ENCODE measurements around the gene HOXD3. TPM values are rescaled to one million over a fixed set of nuclear protein-coding genes. Genes with fewer than 3 reads are reported as not detected.

The HOXD3 gene
- total RNA-seq, 2 experiments from 2014 or later: not detected

DNA sequence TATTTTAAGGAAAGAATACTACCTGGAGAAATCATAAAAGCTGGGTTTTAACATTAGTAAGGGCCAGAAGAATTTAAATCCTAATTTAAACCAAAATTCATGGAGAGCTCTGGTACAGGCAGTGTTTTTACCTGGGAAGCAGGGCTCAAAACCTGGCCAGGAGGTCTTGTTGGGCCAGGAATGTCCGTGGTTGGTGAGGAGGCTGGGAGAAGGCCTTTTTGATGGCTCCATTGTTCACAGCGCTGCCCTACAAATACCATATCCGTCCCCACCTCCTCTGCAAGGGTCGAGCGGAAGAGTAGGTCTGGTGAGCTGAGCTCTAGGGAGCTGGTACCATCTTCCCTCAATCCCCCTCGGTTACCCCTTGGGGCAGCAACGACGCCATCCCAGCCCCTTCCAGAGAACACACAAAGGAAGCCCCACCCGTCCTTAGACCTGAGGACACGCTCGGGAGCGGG is 20.5 kb downstream of the HOXD3 start:
- Histone ChIP-seq H3K9me3 (ENCODE audit: low read length) (no peaks in the 10 kb centered on the region), H4K20me1 (ENCODE audit: insufficient read depth, low read length) (no peaks in the 10 kb centered on the region), H3K79me2 (ENCODE audit: insufficient read depth, low read depth, low read length) (no peaks in the 10 kb centered on the region), H3K4me1 (ENCODE audit: insufficient read depth, low read length, poor library complexity, severe bottlenecking) (no peaks in the 10 kb centered on the region), H3K9me2 (ENCODE audit: insufficient read depth, low read length) (no peaks in the 10 kb centered on the region), H2AFZ (ENCODE audit: low read length) (no peak overlapping the region), H3K4me3 (ENCODE audit: low read depth, low read length, poor library complexity, severe bottlenecking) (no peak overlapping the region), H3K27ac (ENCODE audit: low read depth, low read length, poor library complexity, severe bottlenecking) (no peak overlapping the region), H3K36me3 (ENCODE audit: insufficient read depth, low read length) (no peaks in the 10 kb centered on the region), H3K4me2 (ENCODE audit: low read length) (no peak overlapping the region)
- ChIA-PET POLR2A (no interaction called here), CTCF (ENCODE audit: unreplicated experiment) (no interaction called here)
- intact Hi-C loops (cut with micrococcal nuclease; ENCODE audit: unreplicated experiment): no loop called here
- no TSS peak for BruUV-seq (replicated peaks)
- no peak for TF ChIP-seq CTCF (conservative IDR thresholded peaks at IDR 0.05; ENCODE audit: low read length)
- no peak for TF ChIP-seq EZH2phosphoT487 (IDR thresholded peaks at IDR 0.05; ENCODE audit: borderline replicate concordance, low read depth, low read length)
- DNase-seq (ENCODE audit: low spot score): no peak

- intact Hi-C loops (cut with micrococcal nuclease; ENCODE audit: unreplicated experiment): no loop called here
- no TSS peak for BruUV-seq (replicated peaks)
- Histone ChIP-seq H3K4me3 (ENCODE audit: low read depth, low read length, poor library complexity, severe bottlenecking) (no peak overlapping the region), H2AFZ (ENCODE audit: low read length) (no peak overlapping the region), H3K9me3 (ENCODE audit: low read length) (no peaks in the 10 kb centered on the region), H3K79me2 (ENCODE audit: insufficient read depth, low read depth, low read length) (no peaks in the 10 kb centered on the region), H3K4me1 (ENCODE audit: insufficient read depth, low read length, poor library complexity, severe bottlenecking) (no peaks in the 10 kb centered on the region), H3K9me2 (ENCODE audit: insufficient read depth, low read length) (no peaks in the 10 kb centered on the region), H3K36me3 (ENCODE audit: insufficient read depth, low read length) (no peaks in the 10 kb centered on the region), H4K20me1 (ENCODE audit: insufficient read depth, low read length) (no peaks in the 10 kb centered on the region), H3K27ac (ENCODE audit: low read depth, low read length, poor library complexity, severe bottlenecking) (no peak overlapping the region), H3K4me2 (ENCODE audit: low read length) (no peak overlapping the region)
- TF ChIP-seq EZH2phosphoT487 (IDR thresholded peaks at IDR 0.05; ENCODE audit: borderline replicate concordance, low read depth, low read length) (no peak), CTCF (conservative IDR thresholded peaks at IDR 0.05; ENCODE audit: low read length) (no peak)
- DNase-seq (ENCODE audit: low spot score): no peak
- CTCF ChIA-PET (ENCODE audit: unreplicated experiment): no interaction called here
- POLR2A ChIA-PET: no interaction called here
Observed at GRCh38 chr2:176178038-176178756, 21.1 kb downstream of the HOXD3 start.

DNA sequence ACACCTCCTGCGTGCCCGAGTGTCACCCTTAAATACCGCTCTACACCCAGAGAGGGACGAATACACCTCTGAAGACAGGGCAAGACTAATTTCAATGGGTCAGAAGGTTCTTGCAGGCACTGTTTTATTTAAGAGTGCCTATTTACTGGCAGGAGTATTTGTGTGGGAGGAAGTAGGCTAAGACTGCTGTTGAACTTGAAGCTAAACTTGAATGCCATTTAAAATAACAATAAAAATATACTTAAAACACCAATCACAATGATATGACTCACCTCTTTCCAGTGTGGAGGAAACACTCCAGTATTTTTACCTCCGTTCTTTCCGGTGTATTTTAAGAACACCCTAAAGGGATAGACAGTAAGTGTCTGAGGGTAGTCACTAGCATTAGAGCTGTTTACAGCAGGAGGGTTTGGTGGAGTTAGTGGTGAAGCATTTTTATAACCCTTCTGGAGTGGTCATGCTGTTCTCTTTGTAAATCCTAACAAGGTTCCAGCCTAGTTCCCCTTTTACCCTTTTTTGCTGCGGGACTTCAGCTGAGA is 21.7 kb downstream of the HOXD3 start:
- H3K79me2 ChIP-seq (ENCODE audit: insufficient read depth, low read depth, low read length): no peaks in the 10 kb centered on the region
- no peaks in the 10 kb centered on the region for H3K36me3 ChIP-seq (ENCODE audit: insufficient read depth, low read length)
- TF ChIP-seq CTCF (conservative IDR thresholded peaks at IDR 0.05; ENCODE audit: low read length) (no peak), EZH2phosphoT487 (IDR thresholded peaks at IDR 0.05; ENCODE audit: borderline replicate concordance, low read depth, low read length) (no peak)
- H3K9me2 ChIP-seq (ENCODE audit: insufficient read depth, low read length): no peaks in the 10 kb centered on the region
- ChIA-PET POLR2A (no interaction called here), CTCF (ENCODE audit: unreplicated experiment) (no interaction called here)
- DNase-seq (ENCODE audit: low spot score): no peak
- BruUV-seq (replicated peaks): no TSS peak
- no peak overlapping the region for H3K4me3 ChIP-seq (ENCODE audit: low read depth, low read length, poor library complexity, severe bottlenecking)
- H3K27ac ChIP-seq (ENCODE audit: low read depth, low read length, poor library complexity, severe bottlenecking): no peak overlapping the region
- intact Hi-C loops (cut with micrococcal nuclease; ENCODE audit: unreplicated experiment): no loop called here
- no peaks in the 10 kb centered on the region for H4K20me1 ChIP-seq (ENCODE audit: insufficient read depth, low read length)
- H3K4me1 ChIP-seq (ENCODE audit: insufficient read depth, low read length, poor library complexity, severe bottlenecking): no peaks in the 10 kb centered on the region
- H2AFZ ChIP-seq (ENCODE audit: low read length): no peak overlapping the region
- H3K9me3 ChIP-seq (ENCODE audit: low read length): no peaks in the 10 kb centered on the region
- no peak overlapping the region for H3K4me2 ChIP-seq (ENCODE audit: low read length)

Data from OCI-LY7 (cell line).